ENCODE data around the gene PSORS1C1. TPM values are rescaled to one million over a fixed set of nuclear protein-coding genes. Genes with fewer than 3 reads are reported as not detected.
"Not testable (repeated sequence)": the region's sequence is repeated elsewhere in the genome, so short reads cannot be mapped to it uniquely, and the experiment has no call there.

PSORS1C1 gene, protein sequence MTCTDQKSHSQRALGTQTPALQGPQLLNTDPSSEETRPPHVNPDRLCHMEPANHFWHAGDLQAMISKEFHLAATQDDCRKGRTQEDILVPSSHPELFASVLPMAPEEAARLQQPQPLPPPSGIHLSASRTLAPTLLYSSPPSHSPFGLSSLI
- total RNA-seq, result 1.2 and 2.2 TPM in 2 replicates

DNA sequence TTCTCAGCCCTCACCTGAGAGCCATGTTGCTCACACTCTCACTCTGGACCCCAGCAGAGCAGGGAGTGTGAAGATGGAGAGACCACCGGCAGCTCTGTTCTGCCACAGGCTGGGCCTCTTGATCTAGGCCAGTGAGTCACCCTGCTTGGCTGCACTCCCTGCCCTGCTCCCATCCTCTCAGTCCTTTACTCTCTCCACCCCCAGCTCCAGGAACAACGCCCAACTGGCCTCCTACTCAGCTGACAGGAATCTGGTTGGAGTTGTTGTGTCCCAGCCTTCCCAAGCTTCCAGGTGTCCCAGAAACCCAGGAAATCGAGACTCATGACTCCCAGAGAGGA is at the start of gene PSORS1C1:
TSS of gene PSORS1C1 (plus strand) at position 260 of the 338 bp plus-strand sequence. CDS start 14,833 bp downstream, outside the sequence.
- Histone ChIP-seq H3K4me1 (ENCODE audit: insufficient read depth, low read length) (peaks cover 18% of the 10 kb centered on the region), H4K20me1 (ENCODE audit: insufficient read depth, low read length) (no peaks in the 10 kb centered on the region), H2AFZ (ENCODE audit: low read length) (peak within 1 kb of the TSS; percentile 49), H3K27ac (ENCODE audit: low read depth, low read length) (peak within 1 kb of the TSS; percentile 43), H3K36me3 (ENCODE audit: insufficient read depth, low read length) (no peaks in the 10 kb centered on the region), H3K4me2 (ENCODE audit: insufficient read depth, low read length) (peak within 1 kb of the TSS; percentile 64), H3K27me3 (ENCODE audit: insufficient read depth, low read length) (peaks cover 23% of the 10 kb centered on the region), H3K4me3 (ENCODE audit: insufficient read depth, low read length) (peak within 1 kb of the TSS; percentile 51), H3K9me3 (ENCODE audit: low read depth, low read length) (no peaks in the 10 kb centered on the region), H3K79me2 (ENCODE audit: insufficient read depth, low read length) (no peaks in the 10 kb centered on the region)
- TF ChIP-seq, protein P1, sequence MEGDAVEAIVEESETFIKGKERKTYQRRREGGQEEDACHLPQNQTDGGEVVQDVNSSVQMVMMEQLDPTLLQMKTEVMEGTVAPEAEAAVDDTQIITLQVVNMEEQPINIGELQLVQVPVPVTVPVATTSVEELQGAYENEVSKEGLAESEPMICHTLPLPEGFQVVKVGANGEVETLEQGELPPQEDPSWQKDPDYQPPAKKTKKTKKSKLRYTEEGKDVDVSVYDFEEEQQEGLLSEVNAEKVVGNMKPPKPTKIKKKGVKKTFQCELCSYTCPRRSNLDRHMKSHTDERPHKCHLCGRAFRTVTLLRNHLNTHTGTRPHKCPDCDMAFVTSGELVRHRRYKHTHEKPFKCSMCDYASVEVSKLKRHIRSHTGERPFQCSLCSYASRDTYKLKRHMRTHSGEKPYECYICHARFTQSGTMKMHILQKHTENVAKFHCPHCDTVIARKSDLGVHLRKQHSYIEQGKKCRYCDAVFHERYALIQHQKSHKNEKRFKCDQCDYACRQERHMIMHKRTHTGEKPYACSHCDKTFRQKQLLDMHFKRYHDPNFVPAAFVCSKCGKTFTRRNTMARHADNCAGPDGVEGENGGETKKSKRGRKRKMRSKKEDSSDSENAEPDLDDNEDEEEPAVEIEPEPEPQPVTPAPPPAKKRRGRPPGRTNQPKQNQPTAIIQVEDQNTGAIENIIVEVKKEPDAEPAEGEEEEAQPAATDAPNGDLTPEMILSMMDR (IDR thresholded peaks at IDR 0.05; ENCODE audit: extremely low read depth, low read depth, low read length), result no peak
- peak; percentile 97 for DNase-seq (ENCODE audit: insufficient read length, low spot score, missing footprints)

DNA sequence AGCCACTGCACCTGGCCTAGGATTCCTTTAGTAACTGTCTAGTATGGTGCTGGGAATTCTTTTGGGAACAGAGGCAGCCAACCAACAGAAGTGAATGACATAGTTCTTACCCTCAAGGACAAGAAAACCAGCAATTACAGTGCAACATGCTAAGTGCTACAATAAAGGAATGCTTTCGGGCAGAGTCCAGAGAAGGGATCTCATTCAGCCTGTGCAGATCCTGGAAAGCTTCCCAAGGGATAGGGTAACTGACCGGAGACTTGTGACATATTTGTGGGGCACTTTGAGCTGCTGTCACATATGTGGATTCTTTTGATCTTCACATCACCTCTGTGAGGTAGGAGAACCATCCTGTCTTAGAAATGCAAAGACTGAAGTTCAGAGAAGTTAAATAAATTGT is 49.0 kb upstream of the PSORS1C1 start:
- Histone ChIP-seq H3K4me2 (ENCODE audit: insufficient read depth, low read length) (no peak overlapping the region), H3K4me1 (ENCODE audit: insufficient read depth, low read length) (peaks cover 2% of the 10 kb centered on the region), H3K9me3 (ENCODE audit: low read depth, low read length) (no peaks in the 10 kb centered on the region), H3K79me2 (ENCODE audit: insufficient read depth, low read length) (no peaks in the 10 kb centered on the region), H3K4me3 (ENCODE audit: insufficient read depth, low read length) (no peak overlapping the region), H2AFZ (ENCODE audit: low read length) (no peak overlapping the region), H3K27me3 (ENCODE audit: insufficient read depth, low read length) (no peaks in the 10 kb centered on the region), H3K36me3 (ENCODE audit: insufficient read depth, low read length) (no peaks in the 10 kb centered on the region), H4K20me1 (ENCODE audit: insufficient read depth, low read length) (no peaks in the 10 kb centered on the region), H3K27ac (ENCODE audit: low read depth, low read length) (no peak overlapping the region)
- TF ChIP-seq, protein P1 (IDR thresholded peaks at IDR 0.05; ENCODE audit: extremely low read depth, low read depth, low read length), result no peak
- DNase-seq (ENCODE audit: insufficient read length, low spot score, missing footprints), result no peak

DNA sequence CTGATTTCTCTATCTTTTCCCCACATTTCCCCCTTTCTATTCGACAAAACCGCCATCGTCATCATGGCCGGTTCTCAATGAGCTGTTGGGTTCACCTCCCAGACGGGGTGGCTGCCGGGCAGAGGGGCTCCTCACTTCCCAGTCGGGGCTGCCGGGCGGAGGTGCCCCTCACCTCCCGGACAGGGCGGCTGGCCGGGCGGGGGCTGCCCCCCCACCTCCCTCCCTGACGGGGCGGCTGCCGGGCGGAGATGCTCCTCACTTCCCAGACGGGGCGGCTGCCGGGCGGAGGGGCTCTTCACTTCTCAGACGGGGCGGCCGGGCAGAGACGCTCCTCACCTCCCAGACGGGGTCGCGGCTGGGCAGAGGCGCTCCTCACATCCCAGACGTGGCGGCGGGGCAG is 47.6 kb upstream of the PSORS1C1 start:
- H3K4me3 ChIP-seq (ENCODE audit: insufficient read depth, low read length); H3K4me1 ChIP-seq (ENCODE audit: insufficient read depth, low read length); H2AFZ ChIP-seq (ENCODE audit: low read length); H3K36me3 ChIP-seq (ENCODE audit: insufficient read depth, low read length); DNase-seq (ENCODE audit: insufficient read length, low spot score, missing footprints); H3K79me2 ChIP-seq (ENCODE audit: insufficient read depth, low read length); H4K20me1 ChIP-seq (ENCODE audit: insufficient read depth, low read length); H3K27me3 ChIP-seq (ENCODE audit: insufficient read depth, low read length); H3K27ac ChIP-seq (ENCODE audit: low read depth, low read length); H3K9me3 ChIP-seq (ENCODE audit: low read depth, low read length); H3K4me2 ChIP-seq (ENCODE audit: insufficient read depth, low read length): not testable (repeated sequence)

DNA sequence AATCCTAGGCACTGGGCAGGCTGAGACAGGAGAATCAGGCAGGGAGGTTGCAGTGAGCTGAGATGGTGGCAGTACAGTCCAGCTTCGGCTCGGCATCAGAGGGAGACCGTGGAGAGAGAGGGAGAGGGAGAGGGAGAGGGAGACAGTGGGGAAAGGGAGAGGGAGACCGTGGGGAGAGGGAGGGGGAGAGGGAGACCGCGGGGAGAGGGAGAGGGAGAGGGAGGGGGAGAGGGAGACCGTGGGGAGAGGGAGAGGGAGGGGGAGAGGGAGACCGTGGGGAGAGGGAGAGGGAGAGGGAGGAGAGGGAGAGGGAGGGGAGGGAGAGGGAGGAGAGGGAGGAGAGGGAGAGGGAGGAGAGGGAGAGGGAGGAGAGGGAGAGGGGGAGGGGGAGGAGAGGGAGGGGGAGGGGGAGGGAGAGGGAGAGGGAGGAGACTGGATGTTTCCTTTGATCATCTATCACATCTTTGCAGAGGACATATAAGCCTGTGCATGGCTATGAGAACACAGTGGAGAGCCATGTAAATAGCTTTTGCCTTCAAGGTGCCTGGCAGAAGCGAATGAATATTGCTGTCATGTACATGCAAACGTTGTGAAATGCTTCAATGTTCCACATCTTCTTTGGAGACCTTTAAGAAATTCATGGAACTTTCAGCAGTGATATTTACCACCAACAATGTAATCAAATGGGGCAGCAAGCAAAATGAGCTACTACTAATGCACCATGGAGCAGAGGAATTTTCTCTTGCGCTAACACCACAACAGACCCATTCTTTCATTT is 46.5 kb upstream of the PSORS1C1 start:
- H3K4me1 ChIP-seq (ENCODE audit: insufficient read depth, low read length), result peaks cover 10% of the 10 kb centered on the region
- H3K4me2 ChIP-seq (ENCODE audit: insufficient read depth, low read length); H2AFZ ChIP-seq (ENCODE audit: low read length); H3K27ac ChIP-seq (ENCODE audit: low read depth, low read length); DNase-seq (ENCODE audit: insufficient read length, low spot score, missing footprints); H3K9me3 ChIP-seq (ENCODE audit: low read depth, low read length); H3K4me3 ChIP-seq (ENCODE audit: insufficient read depth, low read length); H3K36me3 ChIP-seq (ENCODE audit: insufficient read depth, low read length); H3K79me2 ChIP-seq (ENCODE audit: insufficient read depth, low read length); H3K27me3 ChIP-seq (ENCODE audit: insufficient read depth, low read length); H4K20me1 ChIP-seq (ENCODE audit: insufficient read depth, low read length): not testable (repeated sequence)
